Activated B cell treated with CpG ODN at 0.5 μM for 24 hours (primary cell): ENCODE measurements around the gene FANCI. TPM values are rescaled to one million over a fixed set of nuclear protein-coding genes. Genes with fewer than 3 reads are reported as not detected.
A peak's percentile ranks its signal among the peaks of the same experiment; 100 is the strongest.

Experiments
- ATAC-seq: fragments of 200-7000 bp; cut with Tn5 transposase; one replicate; pipeline ENCODE4 v1.10.0; 2021; ENCODE audit warnings: low read depth, mild to moderate bottlenecking, moderate library complexity
- CTCF ChIA-PET: fragments of 350-600 bp; sonication (Branson Sonifier 250); formaldehyde crosslinking; loops from one replicate; lab custom pipeline; 2021; ENCODE audit warnings: antibody characterized with exemption; lab: Charles Lee
- POLR2A ChIA-PET: fragments of 350-600 bp; sonication (Branson Sonifier 250); formaldehyde crosslinking; loops from one replicate; lab custom pipeline; 2021; ENCODE audit warnings: antibody characterized with exemption; lab: Charles Lee
- DNase-seq: peaks from one replicate; pipeline ENCODE4 v3.0.0; 2022
- H3K27ac Mint-ChIP-seq: one replicate; pipeline ENCODE4 v1.8.0; 2020; ENCODE audit warnings: mixed read lengths
- H3K27me3 Mint-ChIP-seq: one replicate; pipeline ENCODE4 v1.8.0; 2021; ENCODE audit warnings: mixed read lengths
- H3K36me3 Mint-ChIP-seq: one replicate; pipeline ENCODE4 v1.8.0; 2021; ENCODE audit warnings: low read depth, mixed read lengths
- H3K4me1 Mint-ChIP-seq: one replicate; pipeline ENCODE4 v1.8.0; 2021; ENCODE audit warnings: mixed read lengths
- H3K4me3 Mint-ChIP-seq: one replicate; pipeline ENCODE4 v1.8.0; 2020; ENCODE audit warnings: mild to moderate bottlenecking, mixed read lengths
- H3K9me3 Mint-ChIP-seq: one replicate; pipeline ENCODE4 v1.8.0; 2020; ENCODE audit warnings: mixed read lengths
- CTCF ChIP-seq: fragments of 200-600 bp; IDR thresholded peaks from one replicate; pipeline ENCODE4 v1.8.0; 2022; ENCODE audit warnings: antibody characterized with exemption, mild to moderate bottlenecking
- intact Hi-C: fragments of 100-400 bp; cut with micrococcal nuclease; formaldehyde crosslinking; loops from one replicate; pipeline ENCODE4 v1.15.1; 2024
- total RNA-seq: library from RNA; stranded (reverse); gene quantifications from 2 replicates; pipeline ENCODE4 v1.2.3, GENCODE V29; 2022

FANCI gene
- total RNA-seq, 1 donor from 2014 or later, result 16.6 TPM

GRCh38 chr15:89330881-89331595 lies 87.3 kb downstream of the FANCI start:
- no peak for DNase-seq

GRCh38 chr15:89332446-89332845 lies 88.7 kb downstream of the FANCI start:
- H3K36me3 Mint-ChIP-seq, result peaks cover 60% of the 10 kb centered on the region

More at GRCh38 chr15:89330881-89331595, 87.3 kb downstream of the FANCI start:
- TF ChIP-seq CTCF, result no peak
- Mint-ChIP-seq H3K27ac (no peak overlapping the region), H3K36me3 (peaks cover 74% of the 10 kb centered on the region), H3K9me3 (no peaks in the 10 kb centered on the region), H3K4me1 (peaks cover 48% of the 10 kb centered on the region), H3K27me3 (peaks cover 2% of the 10 kb centered on the region), H3K4me3 (peak overlapping the region; percentile 41)
- intact Hi-C loops, result loop anchor here (10.0 kb wide), 2 partner anchors 706 to 1664 kb away; partner anchors contain the start of genes AEN and PRC1
- no peak for ATAC-seq
- POLR2A ChIA-PET, result interaction anchor here (0.6 kb wide), 1 partner anchor 233 kb away, joined by 4 read pairs; no protein-coding TSS in a partner anchor
- CTCF ChIA-PET, result interaction anchor here (0.6 to 0.8 kb wide), 2 partner anchors 27 to 721 kb away, joined by 3 to 5 read pairs; no protein-coding TSS in a partner anchor

GRCh38 chr15:89333011-89333860 lies 89.5 kb downstream of the FANCI start:
- TF ChIP-seq CTCF, result no peak
- H3K9me3 Mint-ChIP-seq, result no peaks in the 10 kb centered on the region
- DNase-seq (no peak), ATAC-seq (no peak)
- peaks cover 54% of the 10 kb centered on the region for H3K36me3 Mint-ChIP-seq
- H3K4me1 Mint-ChIP-seq, result peaks cover 48% of the 10 kb centered on the region
- H3K4me3 Mint-ChIP-seq, result peak overlapping the region; percentile 79
- peaks cover 2% of the 10 kb centered on the region for H3K27me3 Mint-ChIP-seq
- peak overlapping the region; percentile 63 for H3K27ac Mint-ChIP-seq
- intact Hi-C loops, result loop anchor here (10.0 kb wide), 2 partner anchors 708 to 1662 kb away; partner anchors contain the start of genes AEN and PRC1
- ChIA-PET POLR2A (interaction anchor here (2.5 kb wide), 1 partner anchor 9 kb away, joined by 8 read pairs; no protein-coding TSS in a partner anchor), CTCF (interaction anchor here (1.2 kb wide), 1 partner anchor 26 kb away, joined by 3 read pairs; no protein-coding TSS in a partner anchor)

More at GRCh38 chr15:89332446-89332845, 88.7 kb downstream of the FANCI start:
- Mint-ChIP-seq H3K4me3 (peak overlapping the region; percentile 57), H3K4me1 (peaks cover 48% of the 10 kb centered on the region), H3K27me3 (peaks cover 2% of the 10 kb centered on the region), H3K9me3 (no peaks in the 10 kb centered on the region), H3K27ac (no peak overlapping the region)
- DNase-seq (no peak), ATAC-seq (no peak)
- intact Hi-C loops, result loop anchor here (10.0 kb wide), 2 partner anchors 708 to 1662 kb away; partner anchors contain the start of genes AEN and PRC1
- POLR2A ChIA-PET, result no interaction called here
- TF ChIP-seq CTCF, result no peak
- CTCF ChIA-PET, result interaction anchor here (1.2 kb wide), 1 partner anchor 27 kb away, joined by 3 read pairs; no protein-coding TSS in a partner anchor

GRCh38 chr15:89333959-89334509 lies 90.3 kb downstream of the FANCI start:
- peak overlapping the region; percentile 63 for H3K27ac Mint-ChIP-seq
- intact Hi-C loops, result loop anchor here (1.0 to 10.0 kb wide), 6 partner anchors 67 to 1661 kb away; partner anchors contain the start of genes AEN, FANCI and PRC1
- ChIA-PET CTCF (interaction anchor here (0.9 to 2.0 kb wide), 2 partner anchors 24 to 109 kb away, joined by 3 to 11 read pairs; no protein-coding TSS in a partner anchor), POLR2A (interaction anchor here (1.0 to 2.5 kb wide), 8 partner anchors 10 to 241 kb away, joined by 3 to 13 read pairs (median 4); partner anchors contain the start of genes FANCI and TICRR)
- no peak for ATAC-seq
- H3K36me3 Mint-ChIP-seq, result peaks cover 46% of the 10 kb centered on the region
- TF ChIP-seq CTCF, result no peak
- peaks cover 48% of the 10 kb centered on the region for H3K4me1 Mint-ChIP-seq
- peaks cover 2% of the 10 kb centered on the region for H3K27me3 Mint-ChIP-seq
- DNase-seq, result no peak
- peak overlapping the region; percentile 79 for H3K4me3 Mint-ChIP-seq
- H3K9me3 Mint-ChIP-seq, result no peaks in the 10 kb centered on the region
